Measurements from ENCODE around the gene GNAO1.

GNAO1 gene

DNA sequence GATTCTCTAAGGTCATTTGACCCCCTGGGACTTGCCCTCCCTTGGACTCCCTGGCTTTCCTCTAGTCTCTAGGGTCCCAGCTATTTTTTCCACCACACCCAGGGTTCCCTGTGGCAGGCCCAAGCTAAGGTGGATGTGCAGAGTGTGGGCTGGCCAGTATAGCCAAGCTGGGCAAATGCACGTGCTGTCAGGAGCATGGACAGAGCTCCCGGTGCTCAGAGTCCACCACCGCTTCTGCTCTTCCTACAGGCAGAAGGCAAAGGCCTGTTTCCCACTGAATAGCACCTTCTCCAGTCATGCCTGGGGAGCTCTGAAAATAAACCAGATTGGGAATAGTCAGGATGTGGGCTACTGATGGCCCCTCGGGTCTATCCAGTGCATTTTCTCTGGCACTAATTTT is 53.3 kb downstream of the GNAO1 start:
- no peak for DNase-seq

DNA sequence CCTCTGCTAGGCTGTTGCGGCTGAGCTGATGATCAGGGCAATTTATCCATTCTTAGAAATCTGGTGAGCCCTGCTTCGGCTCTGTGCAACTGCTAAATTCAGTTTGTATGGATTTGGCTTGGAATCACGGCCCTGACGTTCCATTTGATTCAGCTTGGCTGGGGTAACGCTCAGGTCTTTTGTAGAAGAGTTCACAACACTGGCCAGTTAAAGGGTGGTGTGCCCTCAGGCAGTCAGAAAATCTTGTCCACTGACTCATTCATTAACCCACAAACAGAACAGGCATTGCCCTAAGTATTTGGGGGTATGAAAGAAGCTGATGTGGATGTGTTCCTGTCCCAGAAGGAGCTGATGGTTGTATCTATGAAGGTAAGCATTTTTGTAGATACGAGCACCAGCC is 53.9 kb downstream of the GNAO1 start:
- no peak for DNase-seq

DNA sequence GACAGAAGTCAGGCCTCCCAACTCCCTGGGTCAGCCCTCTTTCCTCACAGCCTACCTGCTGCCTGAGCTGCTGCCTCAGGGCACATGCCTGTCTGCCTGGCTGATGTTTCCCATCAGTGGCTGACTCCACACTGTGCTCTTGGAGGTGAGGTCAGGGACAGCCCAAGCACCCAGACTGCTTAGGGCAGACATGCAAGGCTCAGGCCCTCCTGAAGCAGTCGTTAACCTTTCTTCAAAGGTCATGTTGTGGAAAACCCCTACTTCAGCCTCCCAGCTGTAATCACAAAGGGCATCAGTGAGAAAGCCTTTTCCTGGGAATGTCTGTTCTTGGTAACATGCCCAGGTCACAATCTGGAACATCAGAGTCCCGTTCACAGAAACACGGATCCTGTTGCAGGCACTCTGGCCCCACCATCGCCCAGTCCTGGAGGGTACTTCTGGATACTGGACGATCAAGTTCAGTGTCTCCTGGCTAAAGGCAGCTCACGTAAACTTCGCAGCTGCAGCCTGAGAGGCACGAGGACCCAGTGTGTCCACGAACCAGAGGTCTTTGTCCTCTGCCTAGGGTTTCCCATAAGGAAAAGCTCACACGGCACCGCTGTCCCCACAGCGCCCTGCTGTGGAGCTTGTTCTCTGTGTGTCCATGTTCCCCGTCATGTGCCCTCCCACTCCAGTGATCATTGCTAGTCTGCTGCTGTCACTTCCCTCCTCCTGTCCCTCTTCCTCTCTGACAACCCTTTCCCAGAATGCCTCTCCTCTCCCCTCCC is 54.9 kb downstream of the GNAO1 start:
- DNase-seq = no peak

DNA sequence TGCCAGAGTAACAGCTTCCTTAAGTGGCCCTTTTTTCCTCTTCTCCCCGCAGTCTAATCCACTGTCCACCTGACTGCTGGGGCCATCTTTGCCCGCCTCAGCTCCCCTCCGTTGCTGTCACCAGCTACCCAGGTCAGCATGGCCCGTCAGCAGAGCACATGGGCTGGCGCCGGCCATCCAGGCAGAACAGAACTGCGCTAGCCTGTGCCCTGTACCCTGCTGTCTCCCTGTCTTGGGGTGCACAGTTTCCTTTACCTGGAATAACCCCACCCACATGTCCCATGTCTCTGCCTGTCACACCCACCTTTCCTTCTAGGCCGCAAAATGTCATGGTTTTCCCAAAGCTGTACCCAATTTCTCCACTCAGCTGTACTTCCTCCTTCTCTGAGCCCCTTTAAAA is 55.7 kb downstream of the GNAO1 start:
- no peak for DNase-seq

DNA sequence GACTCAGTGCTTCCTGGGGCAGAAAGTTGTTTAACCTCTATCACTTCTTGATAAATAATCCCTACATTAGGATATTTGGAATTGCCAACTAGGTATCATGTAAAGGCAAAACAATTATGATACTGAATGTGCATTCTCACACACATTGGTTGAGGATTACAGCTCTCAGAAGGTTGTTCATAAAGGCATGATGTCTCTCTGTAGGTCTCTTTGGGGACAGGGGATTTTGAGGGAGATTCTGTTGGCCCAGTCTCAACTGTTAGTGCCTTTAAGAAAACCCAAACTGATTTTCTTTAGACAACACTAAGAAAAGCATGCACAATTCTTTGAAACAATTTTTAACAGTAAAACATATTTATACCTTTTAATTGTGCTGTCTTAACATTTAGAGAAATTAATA is 56.5 kb downstream of the GNAO1 start:
- no peak for DNase-seq

DNA sequence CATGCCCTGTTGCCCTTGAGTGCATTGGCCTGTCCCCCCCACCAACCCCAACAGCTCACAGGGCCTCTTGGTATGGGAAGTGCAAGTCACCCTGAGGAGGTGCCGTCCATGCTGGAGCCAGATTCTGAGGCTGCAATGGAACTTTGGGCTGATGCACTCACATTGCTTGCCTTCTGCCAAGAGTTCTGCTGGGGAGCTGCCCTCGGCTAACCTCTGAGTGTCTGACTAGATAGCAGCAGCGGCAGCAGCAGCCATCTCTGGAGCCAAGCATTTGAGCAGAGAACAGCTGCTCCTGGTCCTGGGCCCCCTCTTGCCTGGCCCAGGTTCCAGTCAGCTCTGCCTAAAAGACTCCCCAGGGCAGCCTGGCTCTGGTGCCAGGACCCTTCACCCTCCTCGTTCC is 61.5 kb downstream of the GNAO1 start:
- DNase-seq = no peak

DNA sequence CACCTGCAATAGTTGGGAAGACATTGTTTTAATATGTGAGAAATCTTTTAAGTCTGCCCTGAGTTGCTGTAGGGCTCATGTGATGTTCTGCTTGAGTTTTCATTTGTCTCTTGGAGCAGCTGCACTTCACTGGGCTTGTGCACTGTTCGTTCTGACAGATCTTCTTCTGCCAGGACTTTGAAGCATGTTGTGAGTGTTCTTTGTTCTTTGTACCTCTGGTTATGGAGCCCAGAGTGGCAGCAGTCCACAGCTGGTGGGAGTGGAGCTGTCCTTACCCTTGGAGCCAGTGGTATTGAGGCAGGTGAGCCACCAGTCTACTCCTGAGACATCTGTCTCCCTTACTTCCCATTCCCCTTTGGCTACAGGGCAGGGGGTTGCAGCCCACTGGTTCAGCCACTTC is 64.6 kb downstream of the GNAO1 start:
- no peak for DNase-seq

DNA sequence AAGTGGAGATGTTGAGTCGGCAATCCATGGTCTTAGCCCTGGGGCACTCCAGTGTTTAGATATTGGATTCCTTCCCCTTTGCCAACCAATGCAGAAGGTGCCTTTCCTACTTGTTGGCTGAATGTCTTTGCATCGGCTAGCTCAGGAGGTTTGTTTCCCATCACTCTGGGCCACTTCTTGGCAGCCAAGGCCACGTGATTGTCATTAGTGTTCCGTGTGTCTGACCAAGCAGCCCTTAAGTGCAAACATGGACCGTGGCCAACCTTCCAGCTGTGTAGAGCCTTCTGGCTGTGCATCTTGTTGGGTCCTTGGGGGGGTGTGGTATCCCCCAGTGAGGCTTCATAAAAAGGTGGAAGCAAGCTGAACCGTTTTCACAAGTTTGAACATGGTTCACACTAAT is 66.0 kb downstream of the GNAO1 start:
- no peak for DNase-seq

DNA sequence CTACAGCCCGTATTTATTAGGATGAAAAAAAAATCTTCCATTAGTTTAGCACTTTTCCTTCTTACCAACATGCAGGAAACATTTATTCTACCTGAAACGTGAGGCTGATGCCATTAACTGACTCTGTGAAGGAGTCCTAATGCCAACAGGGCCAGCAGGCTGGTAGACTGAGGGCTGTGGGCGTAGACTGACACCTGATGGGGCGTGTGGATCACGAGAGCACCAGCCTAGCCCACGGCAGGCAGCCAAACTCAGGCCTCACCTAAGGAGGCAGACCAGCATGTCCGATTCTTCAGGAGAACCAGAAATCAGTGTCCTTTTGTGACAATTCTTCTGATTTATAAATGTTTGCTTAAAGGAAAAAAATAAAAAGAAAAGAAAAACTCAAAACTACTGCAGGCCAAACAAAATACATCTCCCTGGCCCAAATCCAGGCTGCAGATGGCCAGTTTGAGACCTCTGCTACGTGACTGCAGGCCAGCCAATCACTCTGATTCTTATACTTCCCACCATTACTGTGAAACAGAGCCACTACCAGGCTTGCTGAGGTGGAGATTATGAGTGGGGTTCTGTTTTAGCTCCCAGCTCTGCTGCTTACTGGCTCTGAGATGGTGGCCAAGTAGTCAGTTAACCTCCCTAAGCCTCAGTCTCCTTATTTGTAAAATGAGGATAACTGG is 66.5 kb downstream of the GNAO1 start:
- DNase-seq = no peak

DNA sequence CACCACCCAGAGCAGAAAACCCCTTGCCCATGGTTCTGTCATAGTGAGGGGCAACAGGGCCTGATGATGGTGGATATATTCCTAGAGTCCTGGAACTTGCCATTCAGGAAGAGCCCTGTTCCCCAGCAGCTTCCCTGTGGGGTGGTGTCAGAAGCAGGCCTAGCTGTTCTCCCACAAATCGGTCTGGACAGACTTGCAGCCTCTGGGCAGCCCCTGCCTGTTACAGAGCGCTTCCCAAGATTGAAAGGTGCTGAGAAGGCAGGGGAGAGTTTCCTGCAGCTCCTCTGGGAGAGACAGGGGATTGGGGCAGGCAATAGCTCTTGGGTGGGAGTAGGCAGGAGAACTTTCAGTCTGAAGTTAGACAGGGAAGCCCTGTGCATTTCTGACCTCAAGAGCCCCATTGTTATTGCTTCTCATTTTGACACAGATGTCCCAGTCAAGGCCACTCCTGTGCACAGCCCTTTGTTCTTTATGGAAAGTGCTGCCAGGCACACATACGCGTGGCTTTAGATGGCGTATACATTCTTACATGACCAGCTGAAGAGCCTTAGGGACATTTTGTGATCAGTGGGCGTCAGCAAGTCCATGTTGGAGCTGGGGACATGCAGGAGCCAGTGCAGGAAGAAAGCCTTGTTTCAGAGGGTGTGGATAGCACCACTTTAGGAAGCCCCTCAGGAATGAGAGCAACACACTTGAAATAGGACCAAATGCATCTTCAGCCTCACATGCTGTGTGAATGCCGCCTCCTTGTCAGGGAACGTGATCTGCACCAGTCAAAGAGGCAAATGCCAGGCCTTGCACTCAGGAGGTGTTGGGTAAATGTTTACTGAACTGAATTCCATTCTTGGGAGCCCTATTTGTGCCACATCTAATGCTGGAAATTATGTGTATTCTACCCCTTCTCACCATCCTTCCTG is 67.5 kb downstream of the GNAO1 start:
- DNase-seq = no peak

DNA sequence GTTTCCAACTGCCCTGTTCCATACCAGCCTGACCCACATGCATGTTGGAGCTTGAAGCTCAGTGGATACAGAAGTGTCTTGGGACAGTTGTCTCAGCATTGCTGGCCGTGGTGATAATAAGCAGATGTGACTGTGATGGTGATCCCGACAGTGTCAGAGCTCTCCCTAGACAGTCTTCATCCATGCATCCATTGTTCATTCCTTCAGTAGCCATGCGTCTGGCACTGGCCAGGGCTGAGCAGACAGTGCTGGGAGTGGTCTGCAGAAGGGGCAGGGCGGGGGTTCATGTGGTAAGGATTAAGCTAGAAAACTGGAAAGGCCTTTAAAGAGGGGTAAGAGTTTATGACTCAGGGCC is 68.1 kb downstream of the GNAO1 start:
- DNase-seq = no peak

DNA sequence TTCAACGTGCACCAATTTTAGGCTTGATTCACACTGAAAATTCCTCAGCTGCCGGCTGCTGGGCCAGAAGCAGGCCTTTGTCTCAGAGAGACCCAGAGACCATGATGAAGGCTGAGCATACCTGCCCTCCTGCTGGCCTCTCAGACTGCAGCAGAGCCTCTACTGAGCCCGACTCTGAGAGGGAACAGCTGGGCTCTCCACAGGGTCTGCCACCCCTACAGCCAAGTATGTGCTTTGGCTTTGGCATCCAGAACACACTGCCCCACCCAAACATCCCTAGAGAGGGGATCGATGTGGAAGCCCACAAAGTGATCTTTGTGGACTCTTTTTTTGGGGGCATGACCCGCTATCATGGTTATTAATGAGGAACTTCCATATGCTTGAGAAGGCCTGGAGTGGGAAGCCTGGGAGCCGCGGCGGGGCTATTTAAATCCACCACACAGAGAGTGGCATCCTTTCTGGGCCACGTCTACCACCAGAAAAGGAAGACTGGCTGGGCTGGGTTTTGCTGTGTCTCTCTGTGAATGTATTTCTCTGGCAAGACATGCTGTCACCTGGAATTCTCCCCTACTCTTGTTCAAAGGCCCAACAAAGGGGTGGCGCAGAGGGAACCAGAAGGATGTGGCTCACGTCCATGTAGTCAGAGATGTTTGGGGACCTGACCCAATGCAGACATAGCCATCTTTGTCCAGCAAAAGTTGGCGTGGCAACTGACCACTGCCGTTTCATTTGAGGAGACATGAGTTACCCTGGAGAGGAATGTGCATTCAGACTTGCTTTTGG is 69.3 kb downstream of the GNAO1 start:
- DNase-seq = no peak

DNA sequence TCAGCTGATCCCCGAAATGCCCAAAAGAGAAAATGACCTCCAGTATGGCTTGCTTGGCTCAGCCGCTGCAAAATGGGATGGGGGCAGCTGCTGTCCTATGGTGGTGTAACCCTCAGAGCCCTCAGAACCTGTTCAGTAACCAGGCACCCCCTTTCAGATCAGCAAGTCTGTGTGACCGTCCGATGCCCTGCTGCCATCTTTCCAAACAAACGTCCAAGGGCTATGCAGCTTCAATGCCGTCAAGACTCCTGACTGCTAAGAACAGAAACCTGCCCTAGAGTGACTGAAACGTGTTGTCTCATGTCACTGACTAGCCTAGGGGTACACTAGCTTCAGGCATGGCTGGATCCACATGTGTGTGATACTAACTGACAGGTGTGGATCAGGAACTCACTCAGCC is 70.4 kb downstream of the GNAO1 start:
- DNase-seq = no peak

DNA sequence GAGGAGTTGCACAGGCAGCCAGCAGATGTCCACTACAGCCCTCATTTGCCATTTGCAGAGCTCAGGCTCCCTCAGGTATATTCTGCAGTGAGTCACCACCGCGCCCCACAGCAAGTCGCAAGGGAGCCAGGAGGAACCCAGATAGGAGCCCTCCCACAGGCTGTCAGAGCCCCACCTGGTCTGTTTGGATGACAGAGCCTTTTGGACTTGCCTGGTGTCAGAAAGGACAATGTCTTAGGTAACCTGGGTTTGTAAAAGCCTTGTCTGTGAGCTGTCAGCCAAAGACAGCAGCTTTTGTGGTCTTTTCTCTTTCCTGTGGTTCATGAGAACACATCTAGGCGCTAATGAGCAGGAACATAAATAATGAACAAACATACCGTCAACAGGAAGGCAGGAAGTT is 70.9 kb downstream of the GNAO1 start:
- peak; percentile 78 for DNase-seq

DNA sequence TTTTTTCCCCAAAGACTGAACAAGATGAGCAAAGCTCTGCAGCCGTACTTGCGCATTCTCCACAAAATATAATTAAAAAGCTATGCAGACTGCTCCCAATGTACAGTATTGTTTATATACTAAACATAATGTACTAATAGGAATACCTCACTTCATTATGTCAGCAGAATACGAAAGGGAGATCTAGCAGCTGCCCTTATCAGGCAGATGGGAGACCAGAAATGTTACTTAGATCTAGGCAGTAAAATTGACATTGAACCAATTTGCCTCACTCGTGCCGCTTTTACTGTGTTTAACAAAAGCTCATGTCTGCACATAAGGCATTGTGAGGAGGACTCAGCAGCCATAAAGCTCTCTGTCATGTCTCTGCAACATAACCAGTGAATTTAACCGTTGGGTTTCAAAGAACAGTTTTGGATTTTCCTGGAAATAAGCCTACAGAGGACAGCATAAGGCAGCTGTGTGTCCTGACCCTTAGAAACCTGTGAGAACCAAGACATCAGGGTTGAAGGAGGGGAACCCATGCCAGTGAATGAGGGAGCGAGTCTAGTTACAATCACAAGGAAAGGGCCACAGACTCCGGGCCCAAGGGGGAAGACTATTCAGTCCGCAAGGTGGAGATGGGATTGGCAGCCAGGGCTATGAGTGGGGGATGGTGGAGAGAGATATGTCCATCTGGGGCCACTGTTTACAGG is 71.4 kb downstream of the GNAO1 start:
- no peak for DNase-seq

DNA sequence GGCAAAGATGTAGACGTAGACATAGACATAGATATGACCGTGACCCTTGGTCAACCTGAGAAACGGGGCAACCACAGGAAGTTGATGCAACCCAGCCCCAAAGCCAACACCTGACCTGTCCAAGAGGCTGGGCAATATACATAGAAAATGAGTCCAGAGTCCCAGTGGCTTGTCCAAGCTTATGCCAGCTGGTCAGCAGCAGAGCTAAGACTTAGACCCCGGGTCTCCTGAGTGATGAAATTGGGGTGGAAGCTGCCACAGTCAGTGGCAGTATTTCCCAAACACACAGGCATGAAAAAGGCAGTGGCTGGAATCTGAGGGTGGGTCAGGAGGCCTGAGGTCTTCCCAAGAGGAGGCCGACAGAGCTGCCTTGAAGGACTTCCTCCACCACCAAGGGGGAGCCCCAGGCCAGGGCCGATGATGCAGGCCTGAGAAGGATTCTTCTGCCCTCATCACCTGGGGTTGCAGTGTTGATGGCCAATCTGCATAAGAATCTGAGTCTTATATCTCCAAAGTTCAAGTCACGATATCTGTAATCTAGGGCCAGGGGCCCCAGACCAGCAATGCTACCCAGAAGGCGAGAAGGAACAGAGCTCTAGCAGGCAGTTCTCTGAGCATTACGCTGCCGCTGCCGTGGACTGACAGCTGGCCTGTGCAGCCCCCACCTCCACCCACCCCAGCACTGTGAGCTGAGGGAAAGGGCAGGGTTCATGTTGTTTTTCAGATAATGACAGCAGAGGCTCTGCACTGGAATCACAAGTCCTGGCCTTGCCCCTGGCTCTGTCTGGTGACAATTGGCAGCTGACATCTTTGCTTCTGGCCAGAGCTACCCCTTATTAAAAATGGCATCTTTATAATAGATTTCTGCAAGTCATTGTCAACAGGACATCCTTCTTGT is 72.7 kb downstream of the GNAO1 start:
- no peak for DNase-seq

DNA sequence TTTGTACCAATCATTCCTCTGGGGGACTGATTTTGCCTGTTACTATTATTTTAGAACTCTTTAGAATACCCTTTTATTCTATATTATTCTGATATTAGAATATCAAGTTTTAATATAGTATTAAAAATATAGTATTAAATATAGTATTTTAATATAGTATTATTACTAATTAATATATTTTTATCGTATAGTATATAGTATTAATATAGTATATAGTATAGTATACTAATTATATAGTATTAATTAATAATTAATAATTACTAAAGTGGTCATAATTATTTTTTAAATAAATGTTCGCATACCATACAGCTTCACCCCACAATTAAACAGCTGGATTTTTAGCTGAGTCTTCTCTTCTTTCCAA is 73.3 kb downstream of the GNAO1 start:
- no peak for DNase-seq

DNA sequence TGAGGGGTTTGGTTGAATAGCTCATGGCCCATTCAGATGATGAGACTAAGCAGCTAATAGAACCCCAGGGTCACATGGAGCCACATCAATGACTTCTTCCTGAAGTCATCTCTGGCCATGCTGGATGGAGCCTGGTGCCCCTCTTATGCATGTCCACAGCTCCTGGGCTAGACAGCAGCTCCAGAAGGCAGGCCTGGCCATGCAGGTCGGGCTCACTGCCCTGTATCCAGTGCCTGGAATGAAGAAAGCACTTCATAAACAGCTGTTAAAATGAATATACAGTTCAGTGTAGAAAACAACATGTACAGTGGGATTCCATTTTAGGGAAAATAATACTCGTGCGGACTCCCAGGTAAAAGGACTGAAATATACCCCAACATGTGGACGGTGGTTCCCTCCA is 73.9 kb downstream of the GNAO1 start:
- DNase-seq = no peak

DNA sequence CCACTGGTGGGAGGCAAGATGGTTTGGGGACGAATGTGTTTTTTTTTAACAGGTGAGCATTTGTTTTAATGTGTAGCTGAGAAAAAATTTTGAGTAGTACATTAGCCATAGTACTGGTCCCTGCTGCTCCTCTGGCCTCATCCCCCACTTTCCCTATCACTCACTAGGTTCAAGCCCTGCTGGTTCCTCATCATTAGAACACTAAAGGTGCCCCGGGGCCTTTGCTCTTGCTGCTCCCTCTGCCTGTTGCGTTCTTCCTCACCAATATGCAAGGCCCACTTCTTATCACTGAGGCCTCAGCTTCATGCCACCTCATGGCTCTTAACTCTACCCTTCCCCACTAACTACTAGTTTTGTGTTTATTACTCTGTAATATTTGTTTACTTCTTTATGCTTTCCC is 74.5 kb downstream of the GNAO1 start:
- DNase-seq = no peak

DNA sequence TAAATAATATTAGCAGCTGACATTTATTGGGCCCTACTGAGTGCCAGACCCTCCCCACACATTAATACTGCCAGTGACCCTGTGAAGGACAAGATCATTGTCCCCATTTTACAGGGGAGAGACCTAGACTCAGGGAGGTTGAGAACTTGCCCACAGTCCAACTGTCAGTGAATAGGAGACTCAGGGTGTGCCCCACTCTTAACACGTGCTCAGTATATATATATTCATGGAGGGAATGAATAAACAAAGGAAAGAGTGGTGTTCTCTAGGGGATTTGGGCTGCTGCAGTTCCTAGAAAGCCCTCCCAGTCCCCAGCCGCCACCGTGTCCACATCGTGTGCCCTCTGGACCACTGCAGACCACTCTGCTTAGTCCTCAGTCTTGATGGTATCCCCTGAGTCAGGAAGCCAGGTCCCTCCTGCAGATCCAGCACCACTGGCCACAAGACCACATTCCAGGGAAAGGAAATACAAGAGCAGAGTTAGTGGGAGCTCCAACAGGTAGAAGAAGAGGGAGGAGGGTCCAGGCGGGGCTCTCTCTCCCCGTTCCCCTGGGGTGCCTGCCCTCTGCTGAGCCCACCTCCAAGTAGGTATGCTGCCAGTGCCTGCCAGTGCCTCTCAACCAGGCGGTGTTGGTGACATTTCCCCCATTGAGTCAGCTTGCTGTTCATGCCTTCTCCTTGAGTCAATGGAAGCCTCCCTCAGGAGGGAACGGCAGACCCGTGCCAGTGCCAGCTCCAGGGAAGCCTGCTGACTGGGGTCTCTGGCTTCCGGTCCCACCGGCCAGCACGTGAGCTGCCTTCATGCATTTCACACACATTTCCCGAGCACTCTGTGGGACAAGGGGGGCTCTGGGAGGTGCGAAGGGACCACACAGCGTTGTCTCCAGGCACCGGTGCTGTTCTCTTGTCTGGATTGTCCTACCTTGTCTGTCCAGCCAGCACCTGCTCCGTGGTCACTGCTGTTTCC is 75.6 kb downstream of the GNAO1 start:
- no peak for DNase-seq

All from CD4-positive, alpha-beta T cell treated with Interleukin-17A for 1 hour (primary cell).